GM12878 (cell line): ENCODE results near the gene MAPT.

Experiments
- CTCF ChIP-seq, 3 experiments: IDR thresholded peaks in 2 of 3; conservative IDR thresholded peaks in 1 of 3; 2 replicates each; pipeline ENCODE4 v1.5.1; 2011; ENCODE audit warnings: low read depth in 3 of 3, low read length in 3 of 3, mild to moderate bottlenecking in 3 of 3, control low read depth in 2 of 3, moderate library complexity in 2 of 3, inconsistent platforms in 1 of 3, mixed read lengths in 1 of 3; ENCODE audit not compliant: control insufficient read depth in 2 of 3, insufficient read depth in 1 of 3; ENCODE audit errors: extremely low read depth in 1 of 3
- HDAC2 ChIP-seq: fragments of 200-600 bp; sonication (generic); IDR thresholded peaks from 2 replicates; pipeline ENCODE4 v1.6.1; 2017
- PBX3 ChIP-seq: IDR thresholded peaks from 2 replicates; pipeline ENCODE4 v1.6.1; 2011; ENCODE audit warnings: mild to moderate bottlenecking, low read depth, low read length, moderate library complexity; ENCODE audit not compliant: insufficient replicate concordance
- POLR2A ChIP-seq: IDR thresholded peaks from 2 replicates; pipeline ENCODE4 v1.6.1; 2011; ENCODE audit warnings: low read depth, mild to moderate bottlenecking, low read length

DNA sequence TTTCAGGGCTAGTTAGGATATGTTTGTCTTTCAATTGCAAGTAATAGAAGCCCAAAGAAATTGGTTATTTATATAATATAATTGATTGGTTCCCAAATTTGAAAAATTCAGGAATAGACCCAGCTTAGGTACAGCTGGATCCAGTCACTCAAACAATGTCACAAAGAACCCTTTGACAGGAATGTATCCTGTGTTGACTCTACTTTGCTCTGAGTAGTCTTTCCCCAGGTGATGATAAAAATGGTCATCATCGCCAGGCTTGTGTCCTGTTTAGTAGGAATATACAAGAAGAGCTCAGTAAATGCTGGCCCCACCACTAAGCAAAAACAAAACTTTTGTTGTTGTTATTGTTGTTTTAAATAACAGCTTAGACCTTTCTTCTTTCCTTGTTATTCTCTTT is 35.0 kb downstream of the MAPT start:
- TF ChIP-seq HDAC2 (no peak), CTCF (IDR thresholded peaks at IDR 0.05 in 2 of 3, conservative IDR thresholded peaks at IDR 0.05 in 1 of 3; ENCODE audit: control insufficient read depth in 2 of 3, extremely low read depth in 1 of 3, insufficient read depth in 1 of 3, low read depth in 3 of 3, low read length in 3 of 3) (no peak), POLR2A (no peak), PBX3 (no peak)
